Activated T-cell treated with anti-CD3 and anti-CD28 coated beads, Interleukin-2, amount 50 U/mL, for 72 hours (primary cell): ENCODE results near the gene TMC1. TPM values are rescaled to one million over a fixed set of nuclear protein-coding genes. Genes with fewer than 3 reads are reported as not detected.

ENCODE experiments used
- ATAC-seq, 2 donors: fragments of 150-1000 bp; cut with Tn5 transposase; replicated peaks in 1 of 2; 2 replicates each; pipeline ENCODE4 v1.10.0; 2021; ENCODE audit warnings: moderate library complexity in 2 of 2, mild to moderate bottlenecking in 1 of 2
- DNase-seq, 2 donors: peaks; one replicate each; pipeline ENCODE4 v3.0.0; 2021 to 2022; ENCODE audit warnings: mixed read lengths in 1 of 2
- H3K27ac Mint-ChIP-seq: one replicate; pipeline ENCODE4 v1.8.0; 2022; ENCODE audit warnings: mild to moderate bottlenecking, moderate library complexity, mixed read lengths
- H3K27me3 Mint-ChIP-seq: one replicate; pipeline ENCODE4 v1.8.0; 2022; ENCODE audit warnings: low read depth, mixed read lengths
- H3K36me3 Mint-ChIP-seq, 2 donors: one replicate each; pipeline ENCODE4 v1.8.0; 2022; ENCODE audit warnings: mixed read lengths in 2 of 2, mild to moderate bottlenecking in 1 of 2; ENCODE audit not compliant: insufficient read depth in 2 of 2
- H3K4me1 Mint-ChIP-seq: one replicate; pipeline ENCODE4 v1.8.0; 2022; ENCODE audit warnings: low read depth, mixed read lengths
- H3K4me3 Mint-ChIP-seq, 2 donors: one replicate each; pipeline ENCODE4 v1.8.0; 2022; ENCODE audit warnings: mild to moderate bottlenecking in 2 of 2, mixed read lengths in 2 of 2, moderate library complexity in 2 of 2
- H3K9me3 Mint-ChIP-seq, 2 donors: one replicate each; pipeline ENCODE4 v1.8.0; 2022; ENCODE audit warnings: mixed read lengths in 2 of 2
- total RNA-seq, 2 donors: library from RNA; stranded (reverse); gene quantifications; one replicate each; pipeline ENCODE4 v1.2.3, GENCODE V29; 2022

TMC1 gene
- total RNA-seq, 2 donors from 2014 or later, result 0.43 TPM; not detected in 1

DNA sequence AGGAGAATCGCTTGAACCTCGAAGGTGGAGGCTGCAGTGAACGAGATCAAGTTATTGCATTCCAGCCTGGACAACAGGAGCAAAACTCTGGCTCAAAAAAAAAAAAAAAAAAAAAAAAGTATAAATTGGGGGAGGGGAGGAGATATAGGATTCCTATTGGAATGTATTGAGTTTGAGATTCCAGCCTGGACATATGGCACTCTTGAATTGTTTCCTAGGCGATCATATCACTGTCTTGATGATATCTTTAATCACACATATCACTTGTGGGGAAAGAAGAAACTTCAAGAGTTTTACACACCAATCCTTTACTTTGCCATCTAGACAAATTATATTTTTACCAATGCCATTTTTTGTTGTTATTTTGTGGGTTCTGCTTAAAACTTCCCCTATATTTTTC, 42.4 kb downstream of the TMC1 start:
- no peak for ATAC-seq
- Mint-ChIP-seq H3K4me3 (no peak overlapping the region), H3K36me3 (peaks cover 2 to 5% of the 10 kb centered on the region in 2 donors), H3K27ac (no peak overlapping the region), H3K27me3 (no peaks in the 10 kb centered on the region), H3K9me3 (peaks cover 4 to 5% of the 10 kb centered on the region in 2 donors), H3K4me1 (no peaks in the 10 kb centered on the region)
- DNase-seq, result no peak

DNA sequence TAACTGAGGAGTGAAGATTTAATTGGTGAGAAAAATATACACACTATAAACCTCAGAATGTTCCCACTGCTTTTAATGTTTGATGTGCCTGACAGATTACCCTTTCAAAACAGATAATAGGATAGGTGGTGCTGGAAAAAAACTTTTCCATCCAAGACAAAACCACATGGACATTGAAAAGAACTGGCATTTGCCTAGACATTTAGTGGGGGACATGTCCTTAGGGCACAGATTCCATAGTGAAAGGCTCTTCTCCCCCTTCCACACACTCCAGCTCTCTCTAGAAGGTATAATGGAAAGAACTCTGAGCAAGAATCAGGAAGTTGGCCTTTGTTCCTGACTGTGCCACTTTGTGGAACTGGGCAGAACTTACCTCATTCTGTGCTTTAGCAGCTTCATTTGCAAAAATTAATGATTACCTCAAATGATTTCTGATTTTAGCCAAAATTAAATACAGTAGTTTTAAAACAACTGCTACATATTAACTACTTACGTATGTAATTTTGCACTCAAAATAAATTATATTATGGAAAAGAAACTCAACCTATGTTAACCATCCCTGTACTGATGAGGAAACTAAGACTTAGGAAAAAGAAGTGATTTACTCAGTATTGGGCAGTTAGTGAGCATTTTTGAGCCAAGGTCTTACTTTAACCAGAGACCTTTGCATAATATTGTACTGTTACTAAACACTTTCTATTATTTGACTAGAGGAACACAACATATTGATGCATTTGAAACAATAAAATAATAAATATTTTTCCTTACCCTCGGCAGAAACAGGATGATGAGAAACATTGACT, 43.3 kb downstream of the TMC1 start:
- Mint-ChIP-seq H3K36me3 (peaks cover 2 to 5% of the 10 kb centered on the region in 2 donors), H3K4me3 (no peak overlapping the region), H3K9me3 (peaks cover 4 to 5% of the 10 kb centered on the region in 2 donors), H3K27ac (no peak overlapping the region), H3K4me1 (no peaks in the 10 kb centered on the region), H3K27me3 (peaks cover 3% of the 10 kb centered on the region)
- no peak for ATAC-seq
- no peak for DNase-seq

DNA sequence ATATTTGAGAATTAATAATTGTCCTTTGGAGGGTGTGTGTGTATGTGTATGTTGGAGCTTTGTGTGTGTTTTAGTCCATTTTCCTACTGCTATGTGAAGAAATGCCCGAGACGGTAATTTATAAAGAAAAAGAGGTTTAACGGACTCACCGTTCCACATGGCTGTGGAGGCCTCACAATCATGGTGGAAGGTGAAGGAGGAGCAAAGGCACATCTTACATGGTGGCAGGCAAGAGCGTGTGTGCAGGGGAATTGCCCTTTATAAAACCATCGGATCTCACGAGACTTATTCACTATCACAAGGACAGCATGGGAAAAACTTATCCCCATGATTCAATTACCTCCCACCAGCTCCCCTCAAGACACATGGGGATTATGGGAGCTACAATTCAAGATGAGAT, 44.1 kb downstream of the TMC1 start:
- H3K9me3 Mint-ChIP-seq, result peaks cover 4 to 5% of the 10 kb centered on the region in 2 donors
- DNase-seq (no peak), ATAC-seq (no peak)
- no peak overlapping the region for H3K4me3 Mint-ChIP-seq
- H3K27me3 Mint-ChIP-seq, result peaks cover 6% of the 10 kb centered on the region
- peaks cover 2 to 5% of the 10 kb centered on the region in 2 donors for H3K36me3 Mint-ChIP-seq
- no peaks in the 10 kb centered on the region for H3K4me1 Mint-ChIP-seq
- no peak overlapping the region for H3K27ac Mint-ChIP-seq

DNA sequence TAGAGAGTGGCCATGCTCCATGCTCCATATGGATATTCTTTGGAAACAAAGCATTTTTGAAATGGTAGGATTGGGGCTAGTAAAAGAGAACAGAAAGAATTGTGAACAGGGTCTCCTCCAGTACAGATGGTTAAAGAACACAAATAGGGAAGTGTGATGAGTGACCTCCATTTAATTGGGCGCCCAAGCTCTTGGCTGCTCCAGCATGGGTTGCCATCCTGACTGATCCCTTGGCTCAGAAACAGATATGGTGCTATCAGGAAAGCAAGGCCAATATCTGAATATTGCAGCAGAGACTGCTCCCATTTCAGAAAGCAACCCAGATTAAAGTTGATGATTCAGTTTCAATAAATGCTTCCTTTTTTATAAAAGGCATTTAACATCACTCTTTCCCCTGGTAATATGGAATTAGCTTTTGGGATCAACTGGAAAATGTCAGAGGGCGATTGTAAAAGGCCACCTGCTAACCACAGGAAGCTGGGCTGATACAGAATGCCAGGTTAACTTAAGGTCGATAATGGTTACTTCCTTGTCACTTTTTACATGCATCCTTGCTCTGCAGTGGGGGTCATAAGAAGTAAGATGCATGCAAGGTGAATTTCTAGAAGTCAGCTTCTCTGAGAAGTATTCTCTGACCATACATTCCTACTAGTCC, 52.9 kb downstream of the TMC1 start:
- ATAC-seq (no peak), DNase-seq (no peak)
- H3K9me3 Mint-ChIP-seq, result no peaks in the 10 kb centered on the region
- H3K27ac Mint-ChIP-seq, result no peak overlapping the region
- no peaks in the 10 kb centered on the region for H3K4me1 Mint-ChIP-seq
- no peak overlapping the region for H3K4me3 Mint-ChIP-seq
- peaks cover 11% of the 10 kb centered on the region for H3K27me3 Mint-ChIP-seq
- H3K36me3 Mint-ChIP-seq, result no peaks in the 10 kb centered on the region

DNA sequence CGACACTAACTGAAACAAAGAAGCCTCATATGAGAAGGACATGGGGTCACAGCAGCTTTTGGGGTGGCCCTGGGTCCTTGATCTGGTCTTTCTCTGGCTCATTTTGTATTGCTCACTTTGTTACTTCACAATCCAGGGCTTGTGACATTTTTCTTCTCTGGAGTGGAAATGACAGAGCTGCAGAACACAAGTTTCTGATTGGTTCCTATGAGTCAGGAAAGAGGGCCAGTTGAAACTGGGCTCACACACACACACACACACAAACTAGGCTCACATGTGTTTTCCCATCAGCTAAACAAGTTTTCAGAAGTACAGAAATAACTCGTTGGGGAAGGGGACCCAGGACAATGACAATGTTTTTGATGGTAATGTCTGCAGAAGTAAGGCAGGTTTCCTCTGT, 54.3 kb downstream of the TMC1 start:
- ATAC-seq, result peak in 1 of 2 donors; percentile 19
- DNase-seq, result no peak
- peaks cover 6% of the 10 kb centered on the region for H3K4me1 Mint-ChIP-seq
- no peaks in the 10 kb centered on the region for H3K9me3 Mint-ChIP-seq
- H3K36me3 Mint-ChIP-seq, result no peaks in the 10 kb centered on the region
- peaks cover 5% of the 10 kb centered on the region for H3K27me3 Mint-ChIP-seq
- no peak overlapping the region for H3K27ac Mint-ChIP-seq
- H3K4me3 Mint-ChIP-seq, result no peak overlapping the region

DNA sequence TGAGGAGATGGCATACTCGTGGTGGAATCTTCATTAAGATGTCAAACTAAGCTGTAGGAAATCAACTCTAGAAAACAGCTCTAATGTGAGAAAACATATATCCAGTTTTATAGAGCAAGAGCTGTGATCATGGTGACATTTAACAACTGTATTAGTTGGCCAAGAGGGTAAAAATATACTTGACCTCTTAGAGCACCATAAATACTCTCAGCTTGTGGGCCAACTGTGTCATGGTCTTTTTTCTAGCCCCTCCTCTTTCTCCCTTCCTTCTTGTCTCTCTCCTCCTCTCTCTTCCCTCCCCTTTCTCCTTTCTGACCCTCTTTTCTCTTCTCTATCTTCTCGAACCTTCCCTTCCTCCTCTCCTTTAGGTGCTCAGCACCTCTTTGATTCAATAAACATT, 54.7 kb downstream of the TMC1 start:
- Mint-ChIP-seq H3K4me1 (peaks cover 8% of the 10 kb centered on the region), H3K4me3 (no peak overlapping the region), H3K27ac (no peak overlapping the region), H3K9me3 (no peaks in the 10 kb centered on the region), H3K36me3 (no peaks in the 10 kb centered on the region), H3K27me3 (peaks cover 5% of the 10 kb centered on the region)
- ATAC-seq, result no peak
- no peak for DNase-seq

DNA sequence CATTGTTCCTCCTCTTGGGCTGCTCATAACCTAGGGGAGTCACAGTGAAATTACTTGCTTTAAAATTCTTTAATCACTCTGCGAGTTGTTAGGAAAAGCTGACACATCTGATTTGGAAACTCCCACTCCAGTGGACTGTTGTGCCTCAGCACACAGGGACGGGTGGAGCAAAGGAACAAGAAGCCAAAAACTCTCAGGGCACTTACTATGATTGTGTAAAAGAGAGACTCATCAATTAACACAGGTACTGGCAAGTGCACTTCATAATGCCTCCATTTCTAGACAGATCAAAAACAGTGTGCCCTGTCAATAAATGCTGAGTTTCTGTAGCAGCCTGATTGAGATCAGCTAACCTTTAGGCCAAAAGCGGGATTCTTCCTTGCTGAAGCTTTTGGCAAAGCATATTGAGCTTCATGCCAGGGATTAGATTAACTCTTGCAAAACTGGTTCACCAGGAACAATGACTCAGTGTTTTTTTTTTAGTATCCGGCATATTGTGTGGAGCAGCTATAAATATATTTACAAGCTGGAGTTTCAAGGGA, 55.9 kb downstream of the TMC1 start:
- Mint-ChIP-seq H3K27ac (no peak overlapping the region), H3K9me3 (no peaks in the 10 kb centered on the region), H3K4me1 (peaks cover 19% of the 10 kb centered on the region), H3K4me3 (no peak overlapping the region), H3K27me3 (peaks cover 5% of the 10 kb centered on the region), H3K36me3 (no peaks in the 10 kb centered on the region)
- ATAC-seq (no peak), DNase-seq (no peak)

DNA sequence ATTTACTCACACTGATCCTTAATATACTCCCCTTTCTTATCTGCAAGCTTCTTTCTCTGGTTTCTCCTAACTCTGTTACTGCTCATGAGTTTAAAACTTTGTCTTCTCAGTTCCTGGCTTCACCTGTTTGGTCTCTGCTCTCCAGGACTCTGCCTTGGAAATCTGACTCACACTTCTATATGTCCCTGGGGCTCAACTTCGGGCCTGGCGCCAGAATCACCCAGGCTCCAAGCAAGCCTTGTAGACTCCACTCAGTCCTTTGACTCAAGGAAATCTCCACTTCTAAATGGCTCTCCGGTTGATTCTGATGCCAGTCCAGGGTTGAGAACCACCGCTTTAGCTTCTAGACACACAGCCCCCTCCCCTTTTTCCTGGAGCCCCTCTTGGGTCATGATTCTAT, 57.8 kb downstream of the TMC1 start:
- no peak for DNase-seq
- no peak overlapping the region for H3K4me3 Mint-ChIP-seq
- H3K36me3 Mint-ChIP-seq, result no peaks in the 10 kb centered on the region
- no peak for ATAC-seq
- H3K27me3 Mint-ChIP-seq, result peaks cover 5% of the 10 kb centered on the region
- no peak overlapping the region for H3K27ac Mint-ChIP-seq
- H3K4me1 Mint-ChIP-seq, result peaks cover 23% of the 10 kb centered on the region
- no peaks in the 10 kb centered on the region for H3K9me3 Mint-ChIP-seq

DNA sequence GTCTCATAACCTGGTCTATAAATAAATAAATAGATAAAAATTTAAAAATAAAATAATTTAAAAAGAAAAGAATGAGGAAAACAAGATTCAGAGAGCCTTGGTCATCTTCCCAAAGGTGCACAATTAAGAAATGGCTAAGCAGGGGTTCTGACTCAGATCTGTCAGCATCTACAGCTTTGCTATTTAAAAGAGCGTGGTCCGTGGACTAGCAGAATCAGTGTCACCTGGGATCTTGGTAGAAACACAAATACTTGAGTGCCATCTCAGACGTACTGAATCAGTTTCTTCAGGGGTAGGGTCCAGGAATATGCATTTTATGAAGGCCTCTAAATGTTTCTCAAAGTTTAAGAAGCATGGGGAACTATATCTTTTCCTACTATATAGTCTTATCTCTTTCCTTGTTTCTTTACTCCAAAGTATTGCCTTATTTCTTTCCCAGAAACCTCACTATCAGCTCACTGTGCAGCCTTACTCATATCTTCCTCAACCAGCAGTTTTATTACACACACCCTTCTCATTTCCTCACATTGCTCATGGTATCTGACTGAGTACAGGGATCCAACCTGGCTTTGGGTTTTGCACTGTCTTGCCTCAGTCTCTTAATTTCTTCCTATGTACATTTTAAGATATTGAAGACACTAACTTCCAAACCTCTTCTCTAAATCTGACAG, 58.6 kb downstream of the TMC1 start:
- peaks cover 23% of the 10 kb centered on the region for H3K4me1 Mint-ChIP-seq
- no peaks in the 10 kb centered on the region for H3K36me3 Mint-ChIP-seq
- ATAC-seq (peak; percentile 65 to 93), DNase-seq (no peak)
- H3K27ac Mint-ChIP-seq, result peak overlapping the region; percentile 96
- H3K27me3 Mint-ChIP-seq, result no peaks in the 10 kb centered on the region
- peak overlapping the region; percentile 4 to 77 for H3K4me3 Mint-ChIP-seq
- no peaks in the 10 kb centered on the region for H3K9me3 Mint-ChIP-seq

DNA sequence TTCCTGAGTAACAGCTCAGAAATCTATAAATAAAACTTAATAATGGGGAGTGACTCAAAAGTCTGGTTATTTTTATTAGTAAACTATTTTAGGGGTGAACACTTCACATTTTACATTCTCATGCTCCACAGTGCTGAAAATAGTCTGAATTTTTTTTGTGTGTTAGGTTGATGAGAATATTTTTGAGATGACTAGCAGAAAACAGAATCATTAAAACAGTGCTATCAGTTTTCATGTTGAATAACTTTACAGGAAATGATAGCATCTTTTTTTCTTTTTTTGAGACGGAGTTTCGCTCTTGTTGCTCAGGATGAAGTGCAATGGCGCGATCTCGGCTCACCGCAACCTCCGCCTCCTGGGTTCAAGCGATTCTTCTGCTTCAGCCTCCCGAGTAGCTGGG, 60.3 kb downstream of the TMC1 start:
- peak overlapping the region; percentile 82 for H3K27ac Mint-ChIP-seq
- H3K4me1 Mint-ChIP-seq, result peaks cover 30% of the 10 kb centered on the region
- H3K36me3 Mint-ChIP-seq, result no peaks in the 10 kb centered on the region
- no peaks in the 10 kb centered on the region for H3K27me3 Mint-ChIP-seq
- peak in 1 of 2 donors; percentile 7 for ATAC-seq
- peak overlapping the region; percentile 19 to 64 for H3K4me3 Mint-ChIP-seq
- DNase-seq, result no peak
- peaks cover 0 to 2% of the 10 kb centered on the region in 2 donors for H3K9me3 Mint-ChIP-seq

DNA sequence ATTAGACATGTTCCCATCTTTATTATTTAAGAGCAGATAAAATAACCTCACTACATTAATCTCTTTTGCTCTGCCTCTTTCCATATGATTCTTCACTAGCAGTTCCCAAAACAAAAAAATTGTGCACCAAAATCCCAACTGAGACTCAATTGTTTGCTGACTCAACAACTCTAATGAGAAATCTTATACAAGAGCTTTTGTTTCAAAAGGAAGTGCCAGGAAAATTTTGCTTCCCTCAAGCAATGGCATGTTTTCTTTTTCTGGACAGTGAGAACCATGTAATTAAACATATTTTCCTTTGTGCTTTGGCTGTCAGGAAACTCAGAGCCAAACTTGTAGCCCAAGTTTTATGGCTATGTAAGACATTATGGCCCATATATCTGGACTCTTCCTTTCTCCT, 62.0 kb downstream of the TMC1 start:
- H3K9me3 Mint-ChIP-seq, result peaks cover 0 to 2% of the 10 kb centered on the region in 2 donors
- H3K4me3 Mint-ChIP-seq, result no peak overlapping the region
- no peak for DNase-seq
- no peaks in the 10 kb centered on the region for H3K27me3 Mint-ChIP-seq
- no peaks in the 10 kb centered on the region for H3K36me3 Mint-ChIP-seq
- H3K27ac Mint-ChIP-seq, result peak overlapping the region; percentile 24
- ATAC-seq, result no peak
- H3K4me1 Mint-ChIP-seq, result peaks cover 34% of the 10 kb centered on the region

DNA sequence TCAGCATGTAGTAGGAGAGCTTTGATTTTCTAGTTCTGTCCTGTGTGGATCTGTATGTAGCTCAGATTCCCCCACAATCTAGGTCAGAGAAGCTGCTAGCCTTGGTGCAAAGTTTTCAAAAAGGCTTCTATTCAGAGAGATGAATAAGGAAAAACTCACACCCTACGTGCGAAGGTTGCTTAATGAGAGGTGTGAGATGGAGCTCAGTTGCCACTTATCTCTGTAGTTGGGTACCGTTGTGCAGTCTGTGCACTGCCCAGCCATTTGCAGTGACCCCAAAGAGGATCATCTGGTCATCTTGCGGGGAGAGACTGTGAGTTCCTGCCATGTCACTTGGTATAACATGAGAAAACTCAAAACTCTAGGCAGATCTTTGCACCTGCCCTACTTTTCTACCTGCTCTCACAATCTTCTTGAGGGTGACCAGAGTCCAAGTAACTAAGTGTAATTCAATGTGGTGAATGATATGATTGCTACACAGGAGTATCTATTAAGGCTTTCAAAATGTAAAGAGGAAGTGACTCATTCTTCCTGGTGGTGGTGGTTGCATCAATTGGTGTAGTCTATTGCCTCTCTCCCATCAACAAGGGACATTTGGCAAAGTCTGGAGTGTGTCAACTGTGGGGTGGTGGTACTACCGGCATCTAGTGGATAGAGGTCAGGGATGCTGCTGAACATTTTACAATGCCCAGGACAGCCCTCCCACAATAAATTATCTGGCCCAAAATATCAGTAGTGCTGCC, 65.2 kb downstream of the TMC1 start:
- Mint-ChIP-seq H3K9me3 (peaks cover 0 to 2% of the 10 kb centered on the region in 2 donors), H3K4me3 (peak overlapping the region in 1 of 2 donors; percentile 11), H3K27me3 (no peaks in the 10 kb centered on the region), H3K4me1 (peaks cover 32% of the 10 kb centered on the region), H3K36me3 (no peaks in the 10 kb centered on the region), H3K27ac (peak overlapping the region; percentile 51)
- DNase-seq, result peak; percentile 10 to 26
- ATAC-seq, result peak; percentile 86 to 91
